UCSD-AML1 (cell line): Measurements from ENCODE around the gene MED9.
"Not testable (repeated sequence)": the region's sequence is repeated elsewhere in the genome, so short reads cannot be mapped to it uniquely, and the experiment has no call there.

ENCODE experiments used
- DNase-seq: peaks from one replicate; lab custom pipeline; 2025; ENCODE audit not compliant: unreplicated experiment; lab: John Stamatoyannopoulos, UW

The MED9 gene

GRCh38 chr17:17454700-17455099, 22.1 kb upstream of the MED9 start:
- DNase-seq: not testable (repeated sequence)

- no peak for DNase-seq
Observed at GRCh38 chr17:17455173-17455572, 21.6 kb upstream of the MED9 start.

GRCh38 chr17:17456251-17456650, 20.5 kb upstream of the MED9 start:
- DNase-seq: no peak

- DNase-seq: no peak
Observed at GRCh38 chr17:17457680-17458079, 19.1 kb upstream of the MED9 start.

GRCh38 chr17:17460038-17460437, 16.8 kb upstream of the MED9 start:
- DNase-seq: no peak

GRCh38 chr17:17462048-17462824, 14.6 kb upstream of the MED9 start:
- DNase-seq: no peak

- no peak for DNase-seq
Observed at GRCh38 chr17:17463821-17464220, 13.0 kb upstream of the MED9 start.

GRCh38 chr17:17465878-17466277, 10.9 kb upstream of the MED9 start:
- DNase-seq: not testable (repeated sequence)

GRCh38 chr17:17466511-17466910, 10.3 kb upstream of the MED9 start:
- no peak for DNase-seq

- DNase-seq: no peak
Observed at GRCh38 chr17:17467016-17467415, 9.8 kb upstream of the MED9 start.

- no peak for DNase-seq
Observed at GRCh38 chr17:17467720-17468119, 9.1 kb upstream of the MED9 start.

GRCh38 chr17:17468217-17469010, 8.4 kb upstream of the MED9 start:
- DNase-seq: no peak

GRCh38 chr17:17469358-17469757, 7.4 kb upstream of the MED9 start:
- no peak for DNase-seq

- DNase-seq: no peak
Observed at GRCh38 chr17:17469996-17470395, 6.8 kb upstream of the MED9 start.

GRCh38 chr17:17472333-17472920, 4.4 kb upstream of the MED9 start:
- no peak for DNase-seq

GRCh38 chr17:17474341-17474740, 2.5 kb upstream of the MED9 start:
- DNase-seq: no peak

GRCh38 chr17:17479209-17479608, 2.4 kb downstream of the MED9 start:
- DNase-seq: no peak

GRCh38 chr17:17480593-17481148, 3.9 kb downstream of the MED9 start:
- no peak for DNase-seq

GRCh38 chr17:17481860-17482259, 5.1 kb downstream of the MED9 start:
- DNase-seq: no peak

- DNase-seq: no peak
Observed at GRCh38 chr17:17484451-17484899, 7.7 kb downstream of the MED9 start.

- no peak for DNase-seq
Observed at GRCh38 chr17:17485420-17485819, 8.6 kb downstream of the MED9 start.

- not testable (repeated sequence) for DNase-seq
Observed at GRCh38 chr17:17486416-17486815, 9.6 kb downstream of the MED9 start.
